Loucy (cell line): ENCODE results near the gene P2RX1.

ENCODE experiments used
- H2AFZ ChIP-seq: fragments of 200-600 bp; sonication (generic); 2 replicates; pipeline ENCODE4 v1.6.0; 2016; ENCODE audit warnings: antibody characterized with exemption, mild to moderate bottlenecking, low read length, moderate library complexity
- H3F3A ChIP-seq: fragments of 200-600 bp; 2 replicates; pipeline ENCODE4 v1.6.0; 2016; ENCODE audit warnings: antibody characterized with exemption, low read depth, mild to moderate bottlenecking
- H3K27me3 ChIP-seq: fragments of 200-600 bp; sonication (generic); 2 replicates; pipeline ENCODE4 v1.6.1; 2014; ENCODE audit warnings: low read length, mild to moderate bottlenecking; ENCODE audit not compliant: insufficient read depth, poor library complexity, severe bottlenecking
- H3K36me3 ChIP-seq: fragments of 200-600 bp; sonication (generic); 2 replicates; pipeline ENCODE4 v1.6.1; 2016; ENCODE audit warnings: low read length; ENCODE audit not compliant: insufficient read depth
- H3K4me1 ChIP-seq: fragments of 200-600 bp; sonication (generic); 2 replicates; pipeline ENCODE4 v1.5.1; 2014; ENCODE audit warnings: low read length, mild to moderate bottlenecking; ENCODE audit not compliant: insufficient read depth, poor library complexity, severe bottlenecking
- H3K4me2 ChIP-seq: fragments of 200-600 bp; sonication (generic); 2 replicates; pipeline ENCODE4 v1.6.0; 2014; ENCODE audit warnings: antibody characterized with exemption, low read length, low read depth, mild to moderate bottlenecking; ENCODE audit not compliant: poor library complexity, severe bottlenecking
- H3K4me3 ChIP-seq: fragments of 200-600 bp; sonication (generic); 2 replicates; pipeline ENCODE4 v1.5.1; 2014; ENCODE audit warnings: low read length, mild to moderate bottlenecking, mixed read lengths; ENCODE audit not compliant: poor library complexity, severe bottlenecking
- H3K79me2 ChIP-seq: fragments of 200-600 bp; sonication (generic); 2 replicates; pipeline ENCODE4 v1.6.1; 2014; ENCODE audit warnings: low read length; ENCODE audit not compliant: insufficient read depth
- H3K9ac ChIP-seq: fragments of 200-600 bp; sonication (generic); 2 replicates; pipeline ENCODE4 v1.6.0; 2014; ENCODE audit warnings: mild to moderate bottlenecking, low read depth, low read length, moderate library complexity; ENCODE audit not compliant: poor library complexity, severe bottlenecking
- H3K9me2 ChIP-seq: fragments of 200-600 bp; sonication (generic); replicated peaks from 2 replicates; pipeline ENCODE4 v1.6.1; 2016; ENCODE audit warnings: low read depth, low read length, mixed read lengths
- H3K9me3 ChIP-seq: fragments of 200-600 bp; sonication (generic); 2 replicates; pipeline ENCODE4 v1.6.1; 2014; ENCODE audit warnings: mild to moderate bottlenecking, antibody characterized with exemption, low read length, low read depth; ENCODE audit not compliant: insufficient read depth
- H4K20me1 ChIP-seq: fragments of 200-600 bp; sonication (generic); 2 replicates; pipeline ENCODE4 v1.6.0; 2014; ENCODE audit warnings: antibody characterized with exemption, low read length, mild to moderate bottlenecking; ENCODE audit not compliant: insufficient read depth, poor library complexity, severe bottlenecking
- EZH2phosphoT487 ChIP-seq: fragments of 200-600 bp; IDR thresholded peaks from 2 replicates; pipeline ENCODE4 v1.6.1; 2018; ENCODE audit warnings: antibody characterized with exemption, mild to moderate bottlenecking, moderate library complexity, borderline replicate concordance
- TF ChIP-seq, protein P1 (sequence below): fragments of 200-600 bp; sonication (generic); conservative IDR thresholded peaks from 2 replicates; pipeline ENCODE4 v1.5.1; 2014; ENCODE audit warnings: mild to moderate bottlenecking, antibody characterized with exemption, low read length

Gene P2RX1

DNA sequence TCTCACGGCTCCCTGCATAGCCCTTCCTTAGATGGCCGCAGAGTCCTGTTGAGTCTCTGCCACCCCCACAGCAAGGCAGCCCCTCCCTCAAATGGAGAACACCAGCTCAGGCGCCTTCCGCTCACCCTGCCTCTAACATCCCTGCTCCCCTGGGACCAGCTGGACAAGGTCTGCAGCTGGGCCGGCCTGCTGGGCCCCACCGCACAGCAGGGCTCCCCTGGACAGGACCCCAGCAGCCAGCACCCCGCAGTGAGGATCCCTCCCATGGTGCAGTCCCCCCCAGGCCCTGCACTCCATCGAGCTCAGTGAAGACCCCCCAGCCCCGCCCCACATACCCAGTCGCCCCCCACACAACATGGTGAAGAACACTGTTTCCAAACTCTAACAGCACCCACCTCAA, 37.8 kb upstream of the P2RX1 start:
- Histone ChIP-seq H3K36me3 (peaks cover 44% of the 10 kb centered on the region; the same call in 1 of the 2 replicates), H2AFZ (no peak overlapping the region), H4K20me1 (peaks cover 56% of the 10 kb centered on the region), H3K4me3 (no peak overlapping the region), H3K4me1 (peaks cover 17% of the 10 kb centered on the region), H3K79me2 (peaks cover 62% of the 10 kb centered on the region), H3F3A (no peaks in the 10 kb centered on the region), H3K9me3 (no peaks in the 10 kb centered on the region), H3K9ac (no peak overlapping the region), H3K27me3 (no peaks in the 10 kb centered on the region), H3K9me2 (no peaks in the 10 kb centered on the region), H3K4me2 (no peak overlapping the region)
- TF ChIP-seq, protein P1, sequence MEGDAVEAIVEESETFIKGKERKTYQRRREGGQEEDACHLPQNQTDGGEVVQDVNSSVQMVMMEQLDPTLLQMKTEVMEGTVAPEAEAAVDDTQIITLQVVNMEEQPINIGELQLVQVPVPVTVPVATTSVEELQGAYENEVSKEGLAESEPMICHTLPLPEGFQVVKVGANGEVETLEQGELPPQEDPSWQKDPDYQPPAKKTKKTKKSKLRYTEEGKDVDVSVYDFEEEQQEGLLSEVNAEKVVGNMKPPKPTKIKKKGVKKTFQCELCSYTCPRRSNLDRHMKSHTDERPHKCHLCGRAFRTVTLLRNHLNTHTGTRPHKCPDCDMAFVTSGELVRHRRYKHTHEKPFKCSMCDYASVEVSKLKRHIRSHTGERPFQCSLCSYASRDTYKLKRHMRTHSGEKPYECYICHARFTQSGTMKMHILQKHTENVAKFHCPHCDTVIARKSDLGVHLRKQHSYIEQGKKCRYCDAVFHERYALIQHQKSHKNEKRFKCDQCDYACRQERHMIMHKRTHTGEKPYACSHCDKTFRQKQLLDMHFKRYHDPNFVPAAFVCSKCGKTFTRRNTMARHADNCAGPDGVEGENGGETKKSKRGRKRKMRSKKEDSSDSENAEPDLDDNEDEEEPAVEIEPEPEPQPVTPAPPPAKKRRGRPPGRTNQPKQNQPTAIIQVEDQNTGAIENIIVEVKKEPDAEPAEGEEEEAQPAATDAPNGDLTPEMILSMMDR = no peak

GRCh38 chr17:3953542-3953941, 37.3 kb upstream of the P2RX1 start:
- H2AFZ ChIP-seq = no peak overlapping the region
- H3K4me1 ChIP-seq = peaks cover 16% of the 10 kb centered on the region
- no peak overlapping the region for H3K4me3 ChIP-seq
- H3K79me2 ChIP-seq = peaks cover 59% of the 10 kb centered on the region
- no peaks in the 10 kb centered on the region for H3F3A ChIP-seq
- H3K9me2 ChIP-seq = no peaks in the 10 kb centered on the region
- H3K4me2 ChIP-seq = no peak overlapping the region
- H3K9ac ChIP-seq = no peak overlapping the region
- peaks cover 55% of the 10 kb centered on the region for H4K20me1 ChIP-seq
- H3K9me3 ChIP-seq = no peaks in the 10 kb centered on the region
- no peaks in the 10 kb centered on the region for H3K27me3 ChIP-seq
- TF ChIP-seq, protein P1 = no peak
- no peak for TF ChIP-seq EZH2phosphoT487
- H3K36me3 ChIP-seq = peaks cover 47% of the 10 kb centered on the region; the same call in 1 of the 2 replicates

- H3K27me3 ChIP-seq = no peaks in the 10 kb centered on the region
- no peak overlapping the region for H3K9ac ChIP-seq
- TF ChIP-seq EZH2phosphoT487 = no peak
- TF ChIP-seq, protein P1 = no peak
- peaks cover 46% of the 10 kb centered on the region for H3K79me2 ChIP-seq
- H3K4me2 ChIP-seq = no peak overlapping the region
- peaks cover 11% of the 10 kb centered on the region for H3K4me1 ChIP-seq
- peaks cover 47% of the 10 kb centered on the region for H4K20me1 ChIP-seq
- no peak overlapping the region for H2AFZ ChIP-seq
- H3K36me3 ChIP-seq = peaks cover 49% of the 10 kb centered on the region; the same call in 1 of the 2 replicates
- no peaks in the 10 kb centered on the region for H3K9me3 ChIP-seq
- no peaks in the 10 kb centered on the region for H3F3A ChIP-seq
- H3K9me2 ChIP-seq = no peaks in the 10 kb centered on the region
- H3K4me3 ChIP-seq = no peak overlapping the region
Measured at GRCh38 chr17:3952186-3952585, 35.9 kb upstream of the P2RX1 start.
